NB4 (cell line): ENCODE data around the gene GINS2.

Experiments
- MYC ChIP-seq: IDR thresholded peaks from 2 replicates; pipeline ENCODE4 v1.6.1; 2011; ENCODE audit warnings: low read depth, low read length
- POLR2A ChIP-seq: IDR thresholded peaks from 2 replicates; pipeline ENCODE4 v1.6.1; 2011; ENCODE audit warnings: mild to moderate bottlenecking; ENCODE audit not compliant: insufficient read length; ENCODE audit errors: extremely low read depth
- TF ChIP-seq, protein P1 (sequence below): IDR thresholded peaks from one replicate; pipeline ENCODE4 v1.5.1; 2012; ENCODE audit warnings: low read depth, low read length
- TF ChIP-seq, protein P2 (sequence below): IDR thresholded peaks from 2 replicates; pipeline ENCODE4 v1.6.1; 2011; ENCODE audit warnings: low read depth, low read length

DNA sequence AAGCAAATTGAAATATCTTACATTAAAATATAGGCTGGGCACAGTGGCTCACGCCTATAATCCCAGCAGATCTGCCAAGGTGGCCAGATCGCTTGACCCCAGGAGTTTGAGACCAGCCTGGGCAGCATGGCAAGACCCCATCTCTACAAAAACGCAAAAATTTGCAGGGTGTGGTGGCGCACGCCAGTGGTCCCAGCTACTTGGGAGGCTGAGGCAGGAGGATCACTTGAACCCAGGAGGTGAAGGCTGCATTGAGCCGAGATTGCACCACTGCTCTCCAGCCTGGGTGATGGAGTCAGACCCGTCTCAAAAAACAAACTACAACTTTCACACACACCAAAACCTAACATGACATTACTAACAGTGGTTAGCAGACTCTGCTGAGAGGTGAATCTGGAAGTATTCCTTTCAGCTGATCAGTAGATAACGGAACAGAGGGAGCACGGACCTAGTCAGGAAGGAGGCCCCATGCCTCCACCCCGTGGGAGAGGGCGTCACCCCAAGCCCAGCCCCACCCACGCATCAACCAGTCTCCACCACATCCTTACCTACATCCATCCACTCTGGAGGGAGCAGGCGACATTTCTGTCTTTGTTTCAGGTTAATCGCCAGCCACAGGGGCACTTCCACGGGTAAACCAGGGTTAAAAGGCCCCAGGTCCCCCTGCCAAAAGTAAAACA is 1.7 kb downstream of the GINS2 start:
- TF ChIP-seq, protein P1, sequence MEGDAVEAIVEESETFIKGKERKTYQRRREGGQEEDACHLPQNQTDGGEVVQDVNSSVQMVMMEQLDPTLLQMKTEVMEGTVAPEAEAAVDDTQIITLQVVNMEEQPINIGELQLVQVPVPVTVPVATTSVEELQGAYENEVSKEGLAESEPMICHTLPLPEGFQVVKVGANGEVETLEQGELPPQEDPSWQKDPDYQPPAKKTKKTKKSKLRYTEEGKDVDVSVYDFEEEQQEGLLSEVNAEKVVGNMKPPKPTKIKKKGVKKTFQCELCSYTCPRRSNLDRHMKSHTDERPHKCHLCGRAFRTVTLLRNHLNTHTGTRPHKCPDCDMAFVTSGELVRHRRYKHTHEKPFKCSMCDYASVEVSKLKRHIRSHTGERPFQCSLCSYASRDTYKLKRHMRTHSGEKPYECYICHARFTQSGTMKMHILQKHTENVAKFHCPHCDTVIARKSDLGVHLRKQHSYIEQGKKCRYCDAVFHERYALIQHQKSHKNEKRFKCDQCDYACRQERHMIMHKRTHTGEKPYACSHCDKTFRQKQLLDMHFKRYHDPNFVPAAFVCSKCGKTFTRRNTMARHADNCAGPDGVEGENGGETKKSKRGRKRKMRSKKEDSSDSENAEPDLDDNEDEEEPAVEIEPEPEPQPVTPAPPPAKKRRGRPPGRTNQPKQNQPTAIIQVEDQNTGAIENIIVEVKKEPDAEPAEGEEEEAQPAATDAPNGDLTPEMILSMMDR, result no peak
- no peak for TF ChIP-seq POLR2A
- TF ChIP-seq, protein P2, sequence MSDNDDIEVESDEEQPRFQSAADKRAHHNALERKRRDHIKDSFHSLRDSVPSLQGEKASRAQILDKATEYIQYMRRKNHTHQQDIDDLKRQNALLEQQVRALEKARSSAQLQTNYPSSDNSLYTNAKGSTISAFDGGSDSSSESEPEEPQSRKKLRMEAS, result no peak
- TF ChIP-seq MYC, result no peak
